DMS153 treated with DMSO at 0.1 percent for 48 hours (cell line): Measurements from ENCODE around the gene ZMIZ1.
"Not testable (repeated sequence)": the region's sequence is repeated elsewhere in the genome, so short reads cannot be mapped to it uniquely, and the experiment has no call there.

Experiments used
- DNase-seq: peaks from one replicate; lab custom pipeline; 2025; ENCODE audit not compliant: unreplicated experiment; lab: John Stamatoyannopoulos, UW

The ZMIZ1 gene

DNA sequence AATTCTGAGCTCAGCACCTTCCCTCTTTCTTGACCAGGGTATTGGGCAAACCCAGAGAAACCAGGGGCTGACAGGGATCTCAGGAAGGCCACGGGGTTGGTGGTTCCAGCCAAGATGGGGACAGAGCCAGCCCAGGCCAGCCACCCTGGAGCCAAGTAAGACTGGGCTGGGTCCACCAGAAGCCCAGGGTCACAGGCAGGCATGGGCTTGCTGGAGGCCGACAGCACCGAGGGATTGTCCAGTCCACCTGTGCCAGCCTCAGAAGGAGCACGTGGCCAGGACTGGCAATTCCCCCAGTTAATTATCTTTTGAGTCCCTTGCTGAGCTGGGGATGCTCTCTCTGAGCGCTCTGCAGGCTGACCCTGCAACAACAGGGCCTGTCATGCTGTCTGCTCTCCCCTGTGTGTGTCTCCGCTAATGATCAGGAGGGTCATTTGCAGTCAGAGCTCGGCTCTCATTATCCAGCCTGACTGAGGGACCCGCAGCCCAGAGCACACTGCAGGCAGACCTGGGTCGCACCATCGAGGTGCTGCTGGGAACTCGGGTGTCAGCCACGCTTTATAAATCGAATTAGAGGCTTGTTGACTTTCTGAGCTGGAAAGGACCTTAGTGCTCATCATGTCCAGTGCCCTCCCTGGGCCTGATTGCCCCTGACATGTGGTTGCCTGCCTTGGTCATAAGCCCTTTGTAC is 209.0 kb downstream of the ZMIZ1 start:
- no peak for DNase-seq

DNA sequence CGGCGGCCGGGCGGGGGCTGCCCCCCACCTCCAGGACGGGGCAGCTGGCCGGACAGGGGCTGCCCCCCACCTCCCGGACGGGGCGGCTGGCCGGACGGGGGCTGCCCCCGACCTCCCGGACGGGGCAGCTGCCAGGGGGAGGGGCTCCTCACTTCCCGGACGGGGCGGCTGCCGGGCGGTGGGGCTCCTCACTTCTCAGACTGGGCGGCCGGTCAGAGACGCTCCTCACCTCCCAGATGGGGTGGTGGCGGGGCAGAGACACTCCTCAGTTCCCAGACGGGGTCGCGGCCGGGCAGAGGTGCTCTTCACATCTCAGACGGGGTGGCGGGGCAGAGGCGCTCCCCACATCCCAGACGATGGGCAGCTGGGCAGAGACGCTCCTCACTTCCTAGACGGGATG is 210.3 kb downstream of the ZMIZ1 start:
- not testable (repeated sequence) for DNase-seq

DNA sequence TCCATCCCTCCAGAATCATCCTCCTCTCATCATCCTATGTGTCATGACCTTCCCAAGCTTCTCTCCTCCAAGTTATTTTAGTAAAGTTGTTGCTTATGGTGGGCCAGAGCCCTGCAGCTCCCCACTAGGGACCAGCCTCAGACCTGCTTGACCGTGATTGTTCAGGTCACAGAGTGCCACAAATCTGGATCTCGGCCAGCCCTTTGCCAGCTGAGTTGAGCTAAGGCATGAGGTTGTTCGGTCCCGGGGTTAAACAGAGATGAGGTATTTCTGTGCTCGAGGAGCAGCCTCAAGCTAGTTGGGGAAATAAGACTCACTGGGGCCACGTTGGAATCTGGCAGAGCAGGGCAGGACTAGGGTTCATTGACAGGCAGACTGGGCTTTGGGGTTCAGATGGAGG is 212.2 kb downstream of the ZMIZ1 start:
- DNase-seq = no peak

DNA sequence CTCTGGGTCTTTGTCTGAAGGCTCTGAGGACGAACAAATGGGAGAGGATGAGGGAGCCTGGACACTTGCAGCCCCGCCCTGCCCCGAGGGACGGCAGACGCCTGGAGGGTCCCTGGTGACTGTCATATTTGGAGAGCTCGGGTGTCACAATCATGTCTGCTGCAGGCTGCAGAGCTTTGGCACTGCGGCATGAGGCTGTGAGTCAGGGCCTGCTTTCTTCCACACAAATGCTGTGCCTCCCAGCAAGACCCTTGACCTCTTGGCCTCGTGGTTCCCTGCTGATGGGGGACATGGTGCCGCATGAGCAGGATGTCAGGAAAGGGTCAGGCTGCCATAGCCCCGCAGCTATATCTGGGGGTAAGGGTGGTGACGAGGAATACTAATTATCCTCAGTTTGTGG is 213.6 kb downstream of the ZMIZ1 start:
- DNase-seq = no peak

DNA sequence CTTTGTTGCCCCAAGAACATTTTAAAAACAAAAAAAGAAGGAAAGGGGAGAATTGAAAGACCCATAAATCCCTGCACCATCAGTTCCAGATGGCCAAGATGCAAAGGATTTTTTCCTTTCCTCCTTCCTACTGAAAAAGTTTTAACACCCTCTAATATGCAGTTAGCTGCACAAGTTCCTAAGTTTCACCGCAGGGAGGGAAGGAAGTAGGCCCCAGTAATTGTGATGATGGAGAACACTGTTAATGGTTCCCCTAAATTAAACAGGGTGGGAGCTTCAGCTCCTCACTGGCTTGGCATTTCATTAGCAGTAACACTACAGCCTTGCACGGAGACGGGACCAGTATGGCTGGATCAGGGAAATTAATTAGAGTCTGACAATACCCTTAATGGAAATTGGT is 214.8 kb downstream of the ZMIZ1 start:
- DNase-seq = no peak

DNA sequence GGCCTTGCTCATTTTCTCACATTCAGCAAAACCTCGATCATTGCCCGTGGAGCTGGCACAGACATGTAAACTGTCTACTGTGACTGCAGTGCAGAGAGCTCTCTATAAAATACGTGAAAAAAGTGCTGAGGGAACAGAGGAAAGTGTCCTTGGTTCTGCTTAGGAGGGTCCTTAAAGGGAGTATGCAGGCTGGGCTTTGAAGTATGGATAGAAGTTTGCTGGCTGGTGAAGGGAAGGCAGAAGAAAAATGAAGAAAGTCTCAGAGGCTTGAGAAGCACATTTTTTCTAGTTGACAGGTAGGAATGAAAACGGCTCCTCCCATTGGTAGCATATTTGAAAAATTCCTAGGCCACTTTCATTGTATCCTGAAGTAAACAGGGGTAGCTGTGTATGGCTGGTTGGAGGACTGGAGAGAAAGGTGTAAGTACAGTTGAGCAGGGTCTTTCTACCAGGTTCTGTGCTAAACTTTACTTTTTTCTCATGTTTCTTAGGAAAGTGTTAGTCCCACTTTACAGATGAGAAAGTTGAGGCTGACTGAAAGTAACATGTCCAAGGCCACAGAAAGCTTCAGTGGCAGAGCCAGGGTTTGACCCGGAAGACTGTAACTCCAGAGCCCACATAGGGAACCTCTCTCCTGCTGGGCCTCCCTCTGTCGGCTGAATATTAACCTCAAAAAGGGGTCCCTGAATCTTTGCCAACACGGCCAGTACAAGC is 215.5 kb downstream of the ZMIZ1 start:
- no peak for DNase-seq

DNA sequence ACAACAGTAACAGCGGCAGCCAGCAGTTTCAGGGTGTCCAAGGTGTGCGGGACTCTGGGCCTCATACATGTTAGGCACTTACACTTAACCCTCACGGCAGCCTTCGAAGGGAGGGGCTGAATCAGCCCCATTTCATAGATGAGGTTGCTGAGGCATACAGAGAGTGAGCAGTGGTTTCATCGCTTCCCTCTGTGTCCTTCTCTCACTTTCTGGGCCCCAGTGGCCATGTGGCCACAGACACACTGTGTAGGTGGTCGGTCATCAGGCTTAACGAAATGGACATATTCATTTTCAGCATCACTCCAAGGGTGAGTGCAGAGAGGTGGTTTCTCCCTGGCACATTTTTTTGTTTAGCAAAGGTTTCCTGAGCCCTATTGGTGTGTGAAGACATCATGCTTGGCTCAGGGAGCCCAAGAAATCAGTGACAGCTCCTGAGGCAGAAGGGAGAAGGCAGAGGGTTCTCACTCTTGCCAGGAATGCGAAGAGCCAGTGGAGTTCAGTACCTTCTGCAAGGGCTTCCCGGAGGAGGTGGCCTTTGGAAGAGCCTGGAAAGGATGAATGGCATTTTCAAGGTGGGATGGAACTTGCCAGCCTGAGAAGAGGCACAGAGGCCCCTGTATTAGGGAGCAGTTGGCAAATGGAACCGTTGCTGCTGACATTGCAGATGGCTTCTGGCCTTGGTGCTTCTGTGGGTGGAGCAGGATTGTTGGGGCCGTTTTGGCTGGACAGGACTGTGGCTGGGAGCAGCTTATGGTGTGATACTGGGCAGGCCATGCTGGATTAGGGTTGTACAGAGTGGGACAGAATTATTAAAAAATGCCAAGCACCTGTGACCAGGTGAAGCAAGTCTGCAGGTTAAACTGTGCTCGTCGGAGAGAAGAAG is 216.8 kb downstream of the ZMIZ1 start:
- DNase-seq = no peak

DNA sequence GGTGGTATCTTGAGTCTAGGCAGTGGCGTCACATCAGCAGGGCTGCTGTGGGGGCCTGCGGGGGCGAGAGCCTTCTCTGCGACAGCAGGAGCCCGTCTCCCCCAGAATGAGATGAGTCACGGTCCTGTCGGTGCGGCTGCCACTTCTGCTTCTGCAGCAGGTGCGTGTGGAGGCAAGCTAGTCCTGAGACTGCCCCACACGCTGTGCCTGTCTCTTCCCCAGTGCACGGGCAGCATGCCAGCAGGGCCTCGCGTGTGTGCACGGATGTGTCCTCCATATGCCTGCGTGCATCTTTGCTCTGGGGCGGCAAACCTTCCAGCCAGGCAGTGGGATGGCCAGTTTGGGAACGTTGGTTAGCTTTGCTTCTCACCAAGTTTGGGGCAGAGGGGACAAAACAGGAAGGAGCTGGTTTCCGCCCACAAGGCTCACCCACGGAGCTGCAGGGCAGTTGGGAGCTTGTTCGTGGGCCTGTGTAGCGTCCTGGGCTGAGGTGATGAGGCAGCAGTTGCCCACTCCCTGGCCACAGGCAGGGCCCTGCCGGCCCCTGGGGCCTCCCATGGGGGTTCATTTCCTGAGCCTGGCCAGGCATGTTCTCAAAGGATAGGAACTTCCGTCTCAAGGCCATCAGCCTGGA is 217.7 kb downstream of the ZMIZ1 start:
- DNase-seq = no peak

DNA sequence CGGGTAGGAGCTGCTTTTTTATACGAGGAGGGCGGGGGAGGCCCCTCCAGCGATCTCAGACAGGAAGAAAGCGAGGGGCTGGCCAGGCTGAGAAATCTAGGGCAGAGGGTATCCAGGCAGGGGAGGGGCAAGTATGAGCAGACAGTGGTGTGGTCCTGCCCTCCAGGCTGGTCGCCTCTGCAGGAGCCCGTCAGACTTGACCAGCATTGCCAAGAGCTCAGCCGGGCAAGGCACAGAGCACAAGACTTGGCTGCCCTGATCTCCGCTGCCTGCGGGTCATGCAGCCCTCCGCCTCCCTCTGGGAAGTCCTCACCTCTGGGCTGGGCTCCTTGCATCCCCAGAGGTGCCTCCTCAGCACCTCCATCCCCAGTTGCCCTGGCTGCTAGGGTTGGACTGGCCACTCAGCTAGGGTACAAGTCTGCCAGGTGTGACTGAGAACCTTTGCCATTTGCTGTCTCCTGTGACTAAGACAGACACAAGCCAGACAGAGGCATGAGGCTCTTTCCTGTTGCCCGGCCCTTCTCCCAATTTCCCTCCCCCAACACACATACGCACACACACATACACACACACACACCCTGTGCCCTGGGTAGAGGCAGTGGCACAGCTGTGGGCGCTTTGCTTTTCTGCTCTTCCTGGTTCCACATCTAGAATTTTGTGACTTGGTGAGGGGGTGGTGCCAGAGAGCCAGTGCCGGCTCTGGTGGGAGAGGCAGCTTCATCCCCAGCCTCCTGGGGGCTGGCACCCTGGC is 219.4 kb downstream of the ZMIZ1 start:
- no peak for DNase-seq

DNA sequence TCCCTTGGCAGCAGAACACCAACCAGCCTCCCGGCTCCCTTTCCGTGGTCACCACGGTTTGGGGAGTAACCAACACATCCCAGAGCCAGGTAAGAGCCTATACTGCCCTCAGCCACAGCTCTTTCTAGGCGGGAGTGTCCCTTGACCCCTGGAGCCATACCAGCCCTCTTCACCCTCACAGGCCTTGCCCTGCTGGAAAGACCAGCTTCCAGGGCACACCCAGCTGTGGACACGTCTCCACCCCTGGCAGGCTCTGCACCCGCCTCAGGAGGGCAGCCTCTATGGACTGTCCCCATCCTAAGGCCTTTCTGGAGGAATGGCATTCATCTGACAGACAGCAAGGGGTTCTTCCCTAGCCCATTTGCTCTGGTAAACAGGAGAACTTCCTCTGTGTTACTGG is 221.0 kb downstream of the ZMIZ1 start:
- DNase-seq = no peak

DNA sequence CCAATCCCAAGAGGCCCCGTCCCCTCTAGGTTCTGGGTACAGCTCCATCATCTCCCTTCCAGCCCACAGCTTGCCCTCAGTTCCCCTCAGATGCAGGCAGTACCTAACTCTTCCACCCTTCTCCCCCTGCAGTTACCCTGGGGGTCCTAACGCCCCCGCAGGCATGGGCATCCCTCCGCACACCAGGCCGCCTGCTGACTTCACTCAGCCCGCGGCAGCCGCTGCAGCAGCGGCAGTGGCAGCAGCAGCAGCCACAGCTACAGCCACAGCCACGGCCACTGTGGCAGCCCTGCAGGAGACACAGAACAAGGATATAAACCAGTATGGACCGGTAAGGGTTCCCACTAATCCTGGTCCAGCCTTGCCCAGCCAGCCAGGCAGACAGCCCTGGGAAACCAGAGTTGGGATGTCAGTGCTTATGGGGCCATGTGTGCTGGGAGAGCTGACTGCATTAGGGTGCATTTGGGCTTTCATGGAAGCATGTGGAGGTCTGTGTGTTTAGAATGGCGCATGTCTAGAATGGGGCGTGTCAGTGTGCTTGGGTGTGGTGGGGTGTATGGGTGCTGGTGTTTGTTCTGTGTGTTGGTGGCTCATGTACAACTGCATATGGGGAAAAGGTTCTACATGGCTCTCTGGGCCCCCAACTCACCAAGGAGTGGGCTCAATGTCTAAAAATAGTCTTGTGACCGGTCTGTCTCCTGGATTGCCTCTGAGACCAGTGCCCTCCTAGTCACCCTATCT is 223.4 kb downstream of the ZMIZ1 start:
- DNase-seq = no peak

DNA sequence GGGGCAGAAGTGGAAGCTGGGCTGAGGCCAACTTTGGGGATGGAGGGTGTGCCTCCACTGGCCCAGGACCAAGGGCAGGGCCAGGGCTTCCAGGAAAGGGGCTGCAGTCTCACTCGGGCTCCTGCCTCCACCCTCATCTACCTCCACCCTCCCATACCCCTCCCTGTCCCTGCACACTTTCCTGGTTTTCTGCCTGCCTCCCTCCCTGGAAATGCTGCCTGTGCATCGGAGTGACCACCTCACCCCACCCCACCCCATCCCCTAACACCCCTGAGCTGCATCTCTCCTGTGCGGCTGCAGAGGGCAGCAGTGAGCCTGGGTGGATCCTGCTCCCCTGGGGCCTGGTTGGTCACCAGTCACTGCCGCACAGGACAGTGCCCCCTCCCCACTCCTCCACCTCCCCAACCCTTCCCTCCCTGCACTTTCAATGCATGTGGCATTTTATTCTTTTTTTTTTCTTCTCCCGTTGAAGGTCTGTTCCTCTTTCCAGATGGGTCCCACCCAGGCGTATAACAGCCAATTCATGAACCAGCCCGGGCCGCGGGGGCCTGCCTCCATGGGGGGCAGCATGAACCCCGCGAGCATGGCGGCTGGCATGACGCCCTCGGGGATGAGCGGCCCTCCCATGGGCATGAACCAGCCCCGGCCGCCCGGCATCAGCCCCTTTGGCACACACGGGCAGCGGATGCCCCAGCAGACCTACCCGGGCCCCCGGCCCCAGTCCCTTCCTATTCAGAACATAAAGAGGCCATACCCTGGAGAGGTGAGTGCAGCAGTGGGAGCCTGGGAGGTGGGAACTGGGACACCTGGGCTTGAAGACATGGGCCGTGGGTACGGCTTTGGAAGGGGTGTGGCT is 224.4 kb downstream of the ZMIZ1 start:
- no peak for DNase-seq

DNA sequence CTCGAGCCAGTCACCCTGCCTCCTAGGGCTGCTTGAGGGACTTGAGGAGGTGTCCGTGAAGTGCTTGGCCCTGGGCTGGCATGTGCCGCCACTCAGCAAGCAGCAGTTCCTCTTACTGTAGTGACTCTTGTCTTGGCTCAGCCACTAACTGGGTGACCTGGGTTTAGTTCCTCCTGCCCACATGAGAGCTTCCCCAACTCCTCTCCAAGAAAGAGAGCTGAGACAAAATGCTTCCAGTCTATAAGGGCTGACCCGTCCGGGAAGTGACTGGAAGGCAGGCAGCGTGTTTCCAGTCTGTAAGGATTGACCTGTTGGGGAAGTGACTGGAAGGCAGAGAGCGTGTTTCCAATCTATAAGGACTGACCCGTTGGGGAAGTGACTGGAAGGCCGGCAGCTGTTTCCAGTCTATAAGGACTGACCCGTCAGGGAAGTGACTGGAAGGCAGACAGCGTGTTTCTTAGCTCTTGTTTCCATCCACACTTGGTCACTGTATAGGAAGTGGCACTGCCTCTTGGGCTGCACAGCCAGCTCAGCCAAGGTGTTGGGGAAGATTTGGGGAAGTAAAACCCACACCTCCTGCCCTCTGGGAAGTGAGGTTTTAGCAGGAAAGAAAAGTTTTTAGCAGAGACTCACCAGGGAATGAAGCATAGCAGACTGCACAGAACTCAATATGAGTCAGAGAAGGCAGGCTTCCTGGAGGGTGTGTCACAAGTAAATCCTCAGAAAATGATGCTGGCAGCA is 225.2 kb downstream of the ZMIZ1 start:
- no peak for DNase-seq

DNA sequence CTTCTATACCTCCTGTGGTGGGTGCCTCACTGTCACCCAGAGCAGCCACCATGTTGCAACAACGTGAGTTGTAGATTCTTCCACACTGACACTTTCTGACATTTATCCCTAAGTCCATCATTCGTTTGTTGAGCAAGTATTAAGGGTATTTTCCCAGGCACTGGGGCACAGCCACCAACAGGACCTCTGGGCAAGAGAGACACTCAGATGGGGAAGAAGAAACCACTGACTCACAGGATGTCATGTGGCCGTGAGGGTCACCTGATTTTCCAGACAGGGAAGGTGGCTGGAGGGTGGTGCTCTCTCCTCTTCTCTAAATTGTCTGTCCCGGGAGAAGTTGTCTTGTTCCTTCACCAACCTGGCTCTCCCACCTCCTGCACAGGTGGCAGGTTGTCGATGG is 226.8 kb downstream of the ZMIZ1 start:
- DNase-seq = no peak

DNA sequence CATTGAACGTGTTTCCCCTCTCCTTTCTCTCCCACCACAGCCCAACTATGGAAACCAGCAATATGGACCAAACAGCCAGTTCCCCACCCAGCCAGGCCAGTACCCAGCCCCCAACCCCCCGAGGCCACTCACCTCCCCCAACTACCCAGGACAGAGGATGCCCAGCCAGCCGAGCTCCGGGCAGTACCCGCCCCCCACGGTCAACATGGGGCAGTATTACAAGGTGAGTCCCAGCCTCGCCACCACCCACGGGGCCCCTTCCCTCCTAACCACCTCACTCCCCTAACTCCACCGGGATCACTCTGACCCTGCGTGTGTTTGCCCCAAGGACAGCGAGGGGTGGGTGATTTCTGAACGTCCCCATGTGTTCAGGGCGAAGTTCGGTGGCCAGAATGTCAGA is 227.7 kb downstream of the ZMIZ1 start:
- DNase-seq = no peak

DNA sequence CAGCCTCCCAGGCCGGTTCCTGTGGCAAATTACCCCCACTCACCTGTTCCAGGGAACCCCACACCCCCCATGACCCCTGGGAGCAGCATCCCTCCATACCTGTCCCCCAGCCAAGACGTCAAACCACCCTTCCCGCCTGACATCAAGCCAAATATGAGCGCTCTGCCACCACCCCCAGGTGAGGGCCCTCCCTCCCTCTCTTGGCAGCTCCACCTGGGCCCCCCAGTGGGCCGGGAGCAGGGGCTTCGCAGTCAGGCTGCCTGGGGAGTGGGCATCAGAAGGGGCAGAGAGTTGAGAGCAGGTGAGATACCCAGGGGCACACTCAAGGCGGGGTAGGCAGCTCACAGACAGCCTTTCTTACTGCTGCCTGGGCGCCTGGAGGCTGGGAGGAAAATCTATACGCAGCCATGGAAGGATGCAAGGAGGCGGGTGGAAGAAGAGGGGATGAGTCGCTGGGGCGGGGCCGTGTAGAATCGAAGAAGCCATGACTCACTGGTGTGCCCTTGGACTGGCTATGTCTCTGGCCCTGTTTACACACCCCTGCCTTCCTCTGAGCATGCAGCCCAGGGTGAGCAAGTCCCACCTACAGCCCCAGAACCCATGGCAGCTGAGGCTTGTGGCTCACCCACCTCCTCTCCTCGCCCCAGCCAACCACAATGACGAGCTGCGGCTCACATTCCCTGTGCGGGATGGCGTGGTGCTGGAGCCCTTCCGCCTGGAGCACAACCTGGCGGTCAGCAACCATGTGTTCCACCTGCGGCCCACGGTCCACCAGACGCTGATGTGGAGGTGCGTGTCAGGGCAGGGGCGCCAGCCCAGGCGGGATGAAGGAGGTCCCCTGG is 229.9 kb downstream of the ZMIZ1 start:
- DNase-seq = no peak

DNA sequence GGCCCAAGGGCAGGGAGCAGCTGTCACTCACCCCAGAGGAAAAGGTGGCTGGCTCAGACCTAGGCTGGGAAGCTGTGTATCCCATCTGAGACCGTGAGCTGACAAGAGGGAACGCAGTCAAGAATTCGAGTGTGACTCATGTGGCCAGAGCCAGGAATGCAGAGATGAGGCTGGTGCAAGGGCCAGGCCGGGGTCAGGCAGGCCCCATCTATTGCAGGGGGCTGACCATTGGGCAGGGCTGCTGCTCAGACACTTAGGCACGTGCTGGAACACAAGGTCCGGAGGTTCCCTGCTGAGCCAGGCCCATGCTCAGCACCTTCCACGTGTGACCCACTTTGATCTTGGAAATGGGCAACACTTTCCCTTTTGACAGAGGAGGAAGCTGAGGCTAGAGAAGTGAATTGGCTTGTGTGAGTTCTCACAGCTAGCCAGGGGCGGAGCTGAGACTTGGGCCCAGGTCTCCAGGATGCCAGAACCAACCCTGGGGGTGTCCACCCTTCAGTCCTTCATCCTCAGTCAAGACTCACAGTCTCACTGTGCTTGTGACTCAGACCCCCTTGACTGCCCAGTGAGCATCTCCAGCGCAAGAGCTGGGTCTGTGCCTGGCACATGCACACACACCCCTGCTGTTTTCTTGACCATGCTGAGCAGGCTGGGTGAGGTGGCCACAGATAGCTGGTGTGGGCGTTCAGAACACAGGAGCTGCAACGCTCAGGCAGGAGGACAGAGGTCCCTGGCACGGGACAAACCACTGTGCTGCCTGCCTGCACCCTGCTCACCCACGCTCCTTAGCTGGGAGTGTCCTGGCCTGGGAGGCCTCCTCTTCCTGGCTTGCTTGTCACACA is 230.9 kb downstream of the ZMIZ1 start:
- DNase-seq = no peak
